HG03571 (cell line): Measurements from ENCODE around the gene LUZP4.
"Not testable (repeated sequence)": the region's sequence is repeated elsewhere in the genome, so short reads cannot be mapped to it uniquely, and the experiment has no call there.

Experiments
- ATAC-seq: cut with Tn5 transposase; IDR thresholded peaks from one replicate; pipeline ENCODE4 v1.9.1; 2021; ENCODE audit not compliant: unreplicated experiment

LUZP4 gene

GRCh38 chrX:115289465-115289864 lies at the start of gene LUZP4:
LUZP4 (plus strand) TSS chrX:115289715; CDS start chrX:115289760, 45 bp downstream.
- no peak for ATAC-seq

- ATAC-seq, result no peak
Observed at GRCh38 chrX:115251458-115252233, 37.9 kb upstream of the LUZP4 start.

- ATAC-seq, result no peak
Observed at GRCh38 chrX:115255003-115255402, 34.5 kb upstream of the LUZP4 start.

GRCh38 chrX:115257711-115258110 lies 31.8 kb upstream of the LUZP4 start:
- no peak for ATAC-seq

GRCh38 chrX:115259238-115259875 lies 30.2 kb upstream of the LUZP4 start:
- ATAC-seq, result no peak

- no peak for ATAC-seq
Observed at GRCh38 chrX:115260330-115260729, 29.2 kb upstream of the LUZP4 start.

GRCh38 chrX:115261148-115261547 lies 28.4 kb upstream of the LUZP4 start:
- ATAC-seq, result no peak

GRCh38 chrX:115264009-115264408 lies 25.5 kb upstream of the LUZP4 start:
- ATAC-seq, result no peak

- ATAC-seq, result no peak
Observed at GRCh38 chrX:115266300-115266699, 23.2 kb upstream of the LUZP4 start.

- ATAC-seq, result no peak
Observed at GRCh38 chrX:115268421-115268820, 21.1 kb upstream of the LUZP4 start.

GRCh38 chrX:115269051-115269683 lies 20.3 kb upstream of the LUZP4 start:
- ATAC-seq, result no peak

GRCh38 chrX:115284877-115285276 lies 4.6 kb upstream of the LUZP4 start:
- ATAC-seq, result no peak

GRCh38 chrX:115297189-115297588 lies 7.7 kb downstream of the LUZP4 start:
- ATAC-seq, result no peak

- ATAC-seq, result no peak
Observed at GRCh38 chrX:115311139-115311538, 21.6 kb downstream of the LUZP4 start.

- ATAC-seq, result no peak
Observed at GRCh38 chrX:115311601-115312001, 22.1 kb downstream of the LUZP4 start.

GRCh38 chrX:115318139-115318538 lies 28.6 kb downstream of the LUZP4 start:
- ATAC-seq, result no peak

GRCh38 chrX:115322375-115322774 lies 32.9 kb downstream of the LUZP4 start:
- ATAC-seq, result no peak

GRCh38 chrX:115324194-115324593 lies 34.7 kb downstream of the LUZP4 start:
- ATAC-seq, result no peak

GRCh38 chrX:115329282-115329681 lies 39.8 kb downstream of the LUZP4 start:
- ATAC-seq, result not testable (repeated sequence)

- ATAC-seq, result no peak
Observed at GRCh38 chrX:115330498-115331168, 41.1 kb downstream of the LUZP4 start.

- ATAC-seq, result no peak
Observed at GRCh38 chrX:115332832-115333231, 43.3 kb downstream of the LUZP4 start.
